GM23248 (cell line): ENCODE measurements around the gene ELMOD1. TPM values are rescaled to one million over a fixed set of nuclear protein-coding genes. Genes with fewer than 3 reads are reported as not detected.
A peak's percentile ranks its signal among the peaks of the same experiment; 100 is the strongest.

Experiments used
- DNase-seq: peaks from one replicate; pipeline ENCODE4 v3.0.0-alpha.2; 2015
- H2AFZ ChIP-seq: fragments of 200-600 bp; sonication (generic); 2 replicates; pipeline ENCODE4 v1.6.1; 2016; ENCODE audit warnings: antibody characterized with exemption
- H3F3A ChIP-seq: fragments of 200-600 bp; sonication (generic); 2 replicates; pipeline ENCODE4 v1.6.1; 2016; ENCODE audit warnings: mild to moderate bottlenecking, antibody characterized with exemption, mixed run types; ENCODE audit not compliant: insufficient read depth
- H3K27ac ChIP-seq: fragments of 200-600 bp; sonication (generic); 2 replicates; pipeline ENCODE4 v1.5.1; 2016; ENCODE audit warnings: mild to moderate bottlenecking
- H3K27me3 ChIP-seq: fragments of 200-600 bp; sonication (generic); replicated peaks from 2 replicates; pipeline ENCODE4 v1.6.1; 2016; ENCODE audit warnings: mild to moderate bottlenecking; ENCODE audit not compliant: insufficient read depth
- H3K36me3 ChIP-seq: fragments of 200-600 bp; sonication (generic); 2 replicates; pipeline ENCODE4 v1.6.1; 2016; ENCODE audit warnings: low read depth, mild to moderate bottlenecking
- H3K4me1 ChIP-seq: fragments of 200-600 bp; sonication (generic); 2 replicates; pipeline ENCODE4 v1.6.1; 2016; ENCODE audit warnings: mild to moderate bottlenecking; ENCODE audit not compliant: insufficient read depth
- H3K4me2 ChIP-seq: fragments of 200-600 bp; sonication (generic); one replicate; pipeline ENCODE4 v1.6.1; 2016; ENCODE audit warnings: mild to moderate bottlenecking; ENCODE audit not compliant: unreplicated experiment
- H3K4me3 ChIP-seq: fragments of 200-600 bp; sonication (generic); 2 replicates; pipeline ENCODE4 v1.5.1; 2016; ENCODE audit warnings: mild to moderate bottlenecking
- H3K79me2 ChIP-seq: fragments of 200-600 bp; sonication (generic); 2 replicates; pipeline ENCODE4 v1.6.1; 2016; ENCODE audit warnings: mild to moderate bottlenecking; ENCODE audit not compliant: insufficient read depth
- H3K9ac ChIP-seq: fragments of 200-600 bp; sonication (generic); 2 replicates; pipeline ENCODE4 v1.6.1; 2016; ENCODE audit warnings: mild to moderate bottlenecking
- H3K9me2 ChIP-seq: fragments of 200-600 bp; sonication (generic); 2 replicates; pipeline ENCODE4 v1.6.1; 2016; ENCODE audit warnings: mixed run types, mild to moderate bottlenecking, moderate library complexity; ENCODE audit not compliant: insufficient read depth
- H3K9me3 ChIP-seq: fragments of 200-600 bp; sonication (generic); one replicate; pipeline ENCODE4 v1.6.1; 2017; ENCODE audit warnings: low read depth
- H4K20me1 ChIP-seq: fragments of 200-600 bp; sonication (generic); 2 replicates; pipeline ENCODE4 v1.6.0; 2016; ENCODE audit not compliant: insufficient read depth
- EZH2 ChIP-seq: fragments of 200-600 bp; sonication (generic); IDR thresholded peaks from 2 replicates; pipeline ENCODE4 v1.6.1; 2018; ENCODE audit warnings: antibody characterized with exemption, mild to moderate bottlenecking; ENCODE audit not compliant: insufficient read depth, poor library complexity, severe bottlenecking
- EZH2phosphoT487 ChIP-seq: fragments of 200-600 bp; sonication (generic); IDR thresholded peaks from 2 replicates; pipeline ENCODE4 v1.6.1; 2018; ENCODE audit warnings: antibody characterized with exemption, moderate library complexity, mild to moderate bottlenecking, low read depth; ENCODE audit not compliant: insufficient read depth
- WGBS, 2 experiments: methylation state at CpG; one replicate each; pipeline ENCODE4 v1.1.6; 2015 to 2017; ENCODE audit warnings: low lambda C conversion rate in 2 of 2, low coverage in 1 of 2; ENCODE audit errors: missing lambda C conversion rate in 2 of 2; 5-methylcytosine and 5-hydroxymethylcytosine counted together
- in situ Hi-C: fragments of 300-500 bp; cut with MboI; formaldehyde crosslinking; loops from 2 replicates; pipeline ENCODE4 v1.15.0; 2020
- polyA plus RNA-seq: library from polyadenylated mRNA; unstranded; fragments of >200 nt; fragmentation: Nextera tagmentation; extraction: Ambion mirVana; gene quantifications from 2 replicates; pipeline ENCODE4 v1.2.1, GENCODE V29; 2016
- total RNA-seq: library from RNA; depleted of rRNA; stranded (reverse); fragments of >200 nt; shearing (Covaris generic); gene quantifications from 2 replicates; pipeline ENCODE4 v1.2.3, GENCODE V29; 2014

Gene ELMOD1
- total and polyA plus RNA-seq, 2 experiments from 2014 or later: 0.51 TPM; not detected in 1

DNA sequence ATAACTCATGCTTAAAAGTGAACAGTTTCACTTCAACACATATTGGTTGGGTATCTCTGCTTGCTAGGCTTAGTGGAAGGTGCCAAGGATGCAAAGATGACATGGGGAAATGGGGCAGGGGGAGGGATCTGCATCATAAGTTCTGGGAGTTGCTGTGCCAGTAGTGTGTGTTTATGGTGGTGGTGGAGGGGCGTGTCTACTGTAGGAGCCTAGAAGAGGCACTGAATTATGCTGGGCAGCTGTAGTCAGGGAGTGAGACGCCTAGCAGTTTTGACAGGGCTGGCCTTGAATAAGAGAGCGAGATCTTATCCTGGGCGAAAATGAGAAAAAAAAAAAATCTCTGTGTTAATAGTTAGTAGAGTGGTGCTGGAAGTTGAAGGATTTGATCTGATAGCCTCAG lies 3.0 kb downstream of the ELMOD1 start:
- no peaks in the 10 kb centered on the region for H3K36me3 ChIP-seq
- H3K9me2 ChIP-seq: no peaks in the 10 kb centered on the region
- no peak overlapping the region for H2AFZ ChIP-seq
- no peak overlapping the region for H3K9ac ChIP-seq
- H3K27ac ChIP-seq: no peak overlapping the region
- no peak for DNase-seq
- no peak overlapping the region for H3K4me2 ChIP-seq
- H3K27me3 ChIP-seq: peaks cover 21% of the 10 kb centered on the region
- in situ Hi-C loops: no loop called here
- TF ChIP-seq EZH2phosphoT487 (no peak), EZH2 (no peak)
- H4K20me1 ChIP-seq: no peaks in the 10 kb centered on the region
- 55 to 59% methylated on average over 4 of the region's 4 CpGs for WGBS, 2 experiments
- H3K4me1 ChIP-seq: no peaks in the 10 kb centered on the region
- H3K4me3 ChIP-seq: no peak overlapping the region
- H3F3A ChIP-seq: peaks cover 7% of the 10 kb centered on the region
- H3K9me3 ChIP-seq: no peaks in the 10 kb centered on the region
- H3K79me2 ChIP-seq: no peaks in the 10 kb centered on the region

GRCh38 chr11:107594736-107595135 lies 3.8 kb downstream of the ELMOD1 start:
- H3K79me2 ChIP-seq: no peaks in the 10 kb centered on the region
- in situ Hi-C loops: no loop called here
- H3K4me3 ChIP-seq: no peak overlapping the region
- H3K36me3 ChIP-seq: no peaks in the 10 kb centered on the region
- no peak overlapping the region for H3K27ac ChIP-seq
- H2AFZ ChIP-seq: no peak overlapping the region
- no peak for DNase-seq
- no peaks in the 10 kb centered on the region for H3K9me3 ChIP-seq
- no peaks in the 10 kb centered on the region for H3K9me2 ChIP-seq
- TF ChIP-seq EZH2: no peak
- no peaks in the 10 kb centered on the region for H4K20me1 ChIP-seq
- no peaks in the 10 kb centered on the region for H3K4me1 ChIP-seq
- no peak overlapping the region for H3K9ac ChIP-seq
- WGBS, 2 experiments: 64 to 65% methylated on average over 2 of the region's 2 CpGs
- peaks cover 19% of the 10 kb centered on the region for H3K27me3 ChIP-seq
- no peak overlapping the region for H3K4me2 ChIP-seq
- peaks cover 7% of the 10 kb centered on the region for H3F3A ChIP-seq

- peak; percentile 54 for DNase-seq
- no peaks in the 10 kb centered on the region for H3K79me2 ChIP-seq
- no peak overlapping the region for H3K9ac ChIP-seq
- H3K4me2 ChIP-seq: no peak overlapping the region
- H4K20me1 ChIP-seq: no peaks in the 10 kb centered on the region
- H2AFZ ChIP-seq: no peak overlapping the region
- 0 out of 2 replicates have a peak, but pooled peaks cover 6% of the 10 kb centered on the region for H3K27me3 ChIP-seq
- no peaks in the 10 kb centered on the region for H3K4me1 ChIP-seq
- WGBS, 2 experiments: 56 to 58% methylated on average over 6 of the region's 6 CpGs
- H3K4me3 ChIP-seq: no peak overlapping the region
- H3K36me3 ChIP-seq: no peaks in the 10 kb centered on the region
- in situ Hi-C loops: no loop called here
- no peak overlapping the region for H3K27ac ChIP-seq
- no peaks in the 10 kb centered on the region for H3F3A ChIP-seq
- no peaks in the 10 kb centered on the region for H3K9me2 ChIP-seq
- no peak for TF ChIP-seq EZH2phosphoT487
- no peak for TF ChIP-seq EZH2
- H3K9me3 ChIP-seq: no peaks in the 10 kb centered on the region
Measured at GRCh38 chr11:107598225-107599139, 7.5 kb downstream of the ELMOD1 start.

DNA sequence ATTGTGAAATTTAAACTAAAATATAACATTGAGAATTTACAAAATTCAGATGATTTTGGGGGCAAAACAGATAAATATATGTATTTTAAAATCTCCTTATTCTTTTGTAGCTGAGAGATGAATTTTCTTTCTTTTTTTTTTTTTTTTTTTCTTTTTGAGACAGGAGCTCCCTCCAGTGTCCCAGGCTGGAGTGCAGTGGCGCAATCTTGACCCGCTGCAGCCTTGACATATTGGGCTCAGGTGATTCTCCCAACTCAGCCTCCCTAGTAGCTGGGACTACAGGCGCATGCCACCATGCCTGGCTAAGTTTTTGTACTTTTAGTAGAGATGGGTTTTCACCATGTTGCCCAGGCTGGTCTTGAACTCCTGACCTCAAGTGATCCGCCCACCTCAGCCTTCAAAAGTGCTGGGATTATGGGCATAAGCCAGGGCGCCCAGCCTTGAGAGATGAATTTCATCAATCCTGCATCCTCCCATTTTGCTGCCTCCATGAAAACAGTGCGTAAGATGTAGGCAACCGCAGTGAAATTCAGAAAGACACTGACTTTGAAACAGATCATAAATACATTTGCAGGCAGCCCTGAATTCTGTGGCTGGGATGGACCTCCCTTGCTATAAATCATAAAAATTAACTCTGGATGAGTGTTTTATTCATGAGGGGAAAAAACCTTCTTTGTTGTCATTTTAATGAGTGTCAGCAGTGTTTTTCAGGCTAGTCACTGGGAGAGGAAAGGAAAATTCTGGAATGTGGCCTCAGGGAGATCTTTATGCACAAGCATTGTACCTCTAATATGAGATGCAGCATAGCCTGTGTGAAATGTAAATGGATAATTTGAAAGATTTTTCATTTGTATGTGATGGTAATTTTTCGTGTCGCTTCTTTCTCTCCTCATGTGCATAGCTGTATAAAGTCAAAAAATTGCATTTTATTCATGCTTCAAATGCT lies 14.4 kb downstream of the ELMOD1 start:
- Histone ChIP-seq H3K4me3 (no peak overlapping the region), H3K27me3 (peaks cover 18% of the 10 kb centered on the region), H3K9me3 (no peaks in the 10 kb centered on the region), H3K4me1 (no peaks in the 10 kb centered on the region), H3F3A (no peaks in the 10 kb centered on the region), H3K4me2 (no peak overlapping the region), H3K27ac (no peak overlapping the region), H3K9ac (no peak overlapping the region), H3K36me3 (no peaks in the 10 kb centered on the region), H4K20me1 (no peaks in the 10 kb centered on the region), H3K79me2 (no peaks in the 10 kb centered on the region), H3K9me2 (no peaks in the 10 kb centered on the region), H2AFZ (no peak overlapping the region)
- in situ Hi-C loops: no loop called here
- WGBS, 2 experiments: 67 to 69% methylated on average over 9 of the region's 9 CpGs
- no peak for TF ChIP-seq EZH2phosphoT487
- no peak for DNase-seq
